PFSK-1 (cell line): ENCODE results near the gene VSTM4.

Source experiments
- FOXP2 ChIP-seq: optimal IDR thresholded peaks from 2 replicates; pipeline ENCODE3; 2011; ENCODE audit warnings: borderline replicate concordance, control low read depth, inconsistent platforms; ENCODE audit not compliant: insufficient read depth; ENCODE audit errors: extremely low read length, extremely low read depth
- POLR2AphosphoS5 ChIP-seq: IDR thresholded peaks from 2 replicates; pipeline ENCODE4 v1.6.1; 2012; ENCODE audit warnings: low read depth, mild to moderate bottlenecking, control low read depth, low read length, moderate library complexity
- REST ChIP-seq, 2 experiments: IDR thresholded peaks; 2 replicates each; pipeline versions ENCODE4 v1.6.1 to v1.8.0; 2011 to 2012; ENCODE audit warnings: low read depth in 2 of 2, low read length in 2 of 2, control low read depth in 1 of 2, inconsistent platforms in 1 of 2, mild to moderate bottlenecking in 1 of 2, moderate library complexity in 1 of 2; ENCODE audit not compliant: insufficient read depth in 1 of 2
- SIN3A ChIP-seq: IDR thresholded peaks from 2 replicates; pipeline ENCODE4 v1.6.1; 2012; ENCODE audit warnings: mild to moderate bottlenecking, low read length, moderate library complexity, borderline replicate concordance; ENCODE audit not compliant: insufficient read depth
- TAF1 ChIP-seq: IDR thresholded peaks from 2 replicates; pipeline ENCODE4 v1.6.1; 2012; ENCODE audit warnings: low read length, control low read depth, borderline replicate concordance; ENCODE audit not compliant: insufficient read depth

The VSTM4 gene

GRCh38 chr10:48970654-48971053 lies 144.7 kb downstream of the VSTM4 start:
- no peak for TF ChIP-seq SIN3A
- no peak for TF ChIP-seq REST (IDR thresholded peaks at IDR 0.05; ENCODE audit: insufficient read depth in 1 of 2, low read depth in 2 of 2, low read length in 2 of 2)
- TF ChIP-seq FOXP2: no peak
- no peak for TF ChIP-seq TAF1
- TF ChIP-seq POLR2AphosphoS5: no peak

GRCh38 chr10:48970046-48970445 lies 145.3 kb downstream of the VSTM4 start:
- no peak for TF ChIP-seq POLR2AphosphoS5
- TF ChIP-seq FOXP2: no peak
- no peak for TF ChIP-seq REST (IDR thresholded peaks at IDR 0.05; ENCODE audit: insufficient read depth in 1 of 2, low read depth in 2 of 2, low read length in 2 of 2)
- TF ChIP-seq TAF1: no peak
- no peak for TF ChIP-seq SIN3A

- TF ChIP-seq FOXP2 (no peak), TAF1 (no peak), POLR2AphosphoS5 (no peak), SIN3A (no peak), REST (IDR thresholded peaks at IDR 0.05; ENCODE audit: insufficient read depth in 1 of 2, low read depth in 2 of 2, low read length in 2 of 2) (no peak)
Measured at GRCh38 chr10:48968036-48968435, 147.3 kb downstream of the VSTM4 start.

- TF ChIP-seq TAF1: no peak
- TF ChIP-seq REST (IDR thresholded peaks at IDR 0.05; ENCODE audit: insufficient read depth in 1 of 2, low read depth in 2 of 2, low read length in 2 of 2): no peak
- TF ChIP-seq POLR2AphosphoS5: no peak
- no peak for TF ChIP-seq SIN3A
- TF ChIP-seq FOXP2: no peak
Measured at GRCh38 chr10:48965460-48965859, 149.9 kb downstream of the VSTM4 start.
